ENCODE results near the gene MYRFL. TPM values are rescaled to one million over a fixed set of nuclear protein-coding genes. Genes with fewer than 3 reads are reported as not detected.

MYRFL gene
- total and polyA plus RNA-seq, 2 of the 8 experiments (the other 6 are each of a cell fraction or from before 2014, with no cell fraction given), result 1.1 to 2.0 TPM

GRCh38 chr12:69885658-69886057, 60.6 kb downstream of the MYRFL start:
- Histone ChIP-seq H3K79me2 (ENCODE audit: control insufficient read depth in 1 of 2, insufficient read depth in 2 of 2, low read length in 2 of 2) (no peaks in the 10 kb centered on the region), H3K18ac (ENCODE audit: extremely low read depth, low read length) (no peak overlapping the region), H2BK5ac (ENCODE audit: low read depth, low read length) (no peak overlapping the region), H3K79me1 (ENCODE audit: low read depth, low read length) (no peaks in the 10 kb centered on the region), H3K9me3 (ENCODE audit: insufficient read depth in 2 of 2, low read depth in 1 of 2, low read length in 1 of 2) (no peaks in the 10 kb centered on the region), H3K4ac (replicated peaks; ENCODE audit: insufficient read length, low read depth, low read length) (no peak overlapping the region), H2BK20ac (ENCODE audit: low read length) (no peak overlapping the region), H3K56ac (replicated peaks; ENCODE audit: insufficient read length, low read depth, low read length) (no peak overlapping the region), H4K20me1 (replicated peaks in 1 of 2; ENCODE audit: control insufficient read depth in 1 of 2, insufficient read depth in 2 of 2, low read length in 2 of 2) (no peaks in the 10 kb centered on the region), H3K27me3 (replicated peaks in 1 of 4; ENCODE audit: control insufficient read depth in 3 of 4, extremely low read depth in 1 of 4, insufficient read depth in 3 of 4, low read length in 3 of 4) (no peaks in the 10 kb centered on the region), H4K8ac (ENCODE audit: extremely low read depth, insufficient read depth, low read length) (no peak overlapping the region), H3K23ac (ENCODE audit: insufficient read length) (no peak overlapping the region), H3K36me3 (ENCODE audit: control insufficient read depth in 2 of 4, insufficient read depth in 4 of 4, low read length in 3 of 4) (no peaks in the 10 kb centered on the region), H2AK5ac (ENCODE audit: low read depth, low read length) (no peak overlapping the region), H2BK120ac (replicated peaks; ENCODE audit: low read depth, low read length) (no peak overlapping the region), H4K91ac (replicated peaks; ENCODE audit: insufficient read length, low read length) (no peak overlapping the region), H2BK15ac (ENCODE audit: low read length) (no peak overlapping the region), H3K9ac (replicated peaks in 1 of 4; ENCODE audit: extremely low read depth in 1 of 4, low read depth in 3 of 4, low read length in 3 of 4) (no peak overlapping the region), H3K27ac (ENCODE audit: low read depth, low read length) (no peak overlapping the region), H2BK12ac (ENCODE audit: low read depth, low read length) (no peak overlapping the region), H4K5ac (ENCODE audit: insufficient read length, low read depth, low read length) (no peak overlapping the region), H3K23me2 (ENCODE audit: low read depth, low read length) (no peaks in the 10 kb centered on the region), H2AFZ (ENCODE audit: low read length) (no peak overlapping the region), H3K4me2 (ENCODE audit: insufficient read depth in 1 of 2, low read depth in 2 of 2, low read length in 2 of 2) (no peak overlapping the region), H3K14ac (ENCODE audit: insufficient read length) (no peak overlapping the region), H3K4me1 (replicated peaks in 1 of 4; ENCODE audit: control insufficient read depth in 3 of 4, insufficient read depth in 4 of 4, low read length in 3 of 4) (0 out of 7 replicates have a peak, but pooled peaks cover 0 to 2% (median 0%) of the 10 kb centered on the region in 4 experiments), H3K4me3 (ENCODE audit: extremely low read depth in 1 of 4, insufficient read depth in 2 of 4, low read depth in 3 of 4, low read length in 4 of 4) (no peak overlapping the region)
- ChIA-PET POLR2A (ENCODE audit: partially characterized antibody) (no interaction called here), CTCF (ENCODE audit: partially characterized antibody) (interaction anchor here (0.6 to 2.2 kb wide), 8 partner anchors 15 to 842 kb away, joined by 3 to 14 read pairs (median 3); no protein-coding TSS in a partner anchor)
- DNase-seq (ENCODE audit: low read depth in 1 of 2, low spot score in 2 of 2) (no peak), FAIRE-seq (no peak)
- TF ChIP-seq KDM4A (IDR thresholded peaks at IDR 0.05; ENCODE audit: low read depth, low read length, severe bottlenecking) (no peak), CEBPB (IDR thresholded peaks at IDR 0.05; ENCODE audit: low read depth, low read length) (no peak)
